ENCODE data around the gene S1PR2.
A peak's percentile ranks its signal among the peaks of the same experiment; 100 is the strongest.

The S1PR2 gene

GRCh38 chr19:10230861-10231611 lies at the start of gene S1PR2:
Gene S1PR2, minus strand, starts transcription at chr19:10231331. Its CDS starts 6,426 bp downstream, at chr19:10224905.
- DNase-seq (ENCODE audit: low read depth in 2 of 2), result peak; percentile 50 to 61

- DNase-seq (ENCODE audit: low read depth in 2 of 2), result no peak
Observed at GRCh38 chr19:10279737-10280442, 48.8 kb upstream of the S1PR2 start.

- DNase-seq (ENCODE audit: low read depth in 2 of 2), result no peak
Observed at GRCh38 chr19:10278935-10279334, 47.8 kb upstream of the S1PR2 start.

GRCh38 chr19:10277795-10278589 lies 46.9 kb upstream of the S1PR2 start:
- DNase-seq (ENCODE audit: low read depth in 2 of 2), result no peak

- no peak for DNase-seq (ENCODE audit: low read depth in 2 of 2)
Observed at GRCh38 chr19:10274589-10274988, 43.5 kb upstream of the S1PR2 start.

- no peak for DNase-seq (ENCODE audit: low read depth in 2 of 2)
Observed at GRCh38 chr19:10271543-10272086, 40.5 kb upstream of the S1PR2 start.

GRCh38 chr19:10270616-10271394 lies 39.7 kb upstream of the S1PR2 start, which contains the start of gene ICAM1:
Gene ICAM1, plus strand, starts transcription at chr19:10271120. Its CDS starts 40 bp downstream, at chr19:10271160.
- DNase-seq (ENCODE audit: low read depth in 2 of 2), result peak; percentile 76 to 77

- peak; percentile 83 for DNase-seq (ENCODE audit: low read depth in 2 of 2)
Observed at GRCh38 chr19:10270180-10270615, 39.1 kb upstream of the S1PR2 start.

GRCh38 chr19:10269333-10270179 lies 38.4 kb upstream of the S1PR2 start:
- peak; percentile 76 to 81 for DNase-seq (ENCODE audit: low read depth in 2 of 2)

GRCh38 chr19:10268071-10268470 lies 36.9 kb upstream of the S1PR2 start:
- DNase-seq (ENCODE audit: low read depth in 2 of 2), result no peak

- DNase-seq (ENCODE audit: low read depth in 2 of 2), result no peak
Observed at GRCh38 chr19:10266706-10267105, 35.6 kb upstream of the S1PR2 start.

GRCh38 chr19:10262771-10263170 lies 31.6 kb upstream of the S1PR2 start:
- DNase-seq (ENCODE audit: low read depth in 2 of 2), result no peak

- DNase-seq (ENCODE audit: low read depth in 2 of 2), result peak; percentile 65 to 67
Observed at GRCh38 chr19:10260141-10260584, 29.0 kb upstream of the S1PR2 start.

- DNase-seq (ENCODE audit: low read depth in 2 of 2), result peak; percentile 82 to 91
Observed at GRCh38 chr19:10259162-10259905, 28.2 kb upstream of the S1PR2 start.

- no peak for DNase-seq (ENCODE audit: low read depth in 2 of 2)
Observed at GRCh38 chr19:10258080-10258710, 27.1 kb upstream of the S1PR2 start.

GRCh38 chr19:10256970-10257615 lies 26.0 kb upstream of the S1PR2 start:
- no peak for DNase-seq (ENCODE audit: low read depth in 2 of 2)

- no peak for DNase-seq (ENCODE audit: low read depth in 2 of 2)
Observed at GRCh38 chr19:10256551-10256950, 25.4 kb upstream of the S1PR2 start.

GRCh38 chr19:10255358-10255757 lies 24.2 kb upstream of the S1PR2 start:
- DNase-seq (ENCODE audit: low read depth in 2 of 2), result no peak
